HCT116 (cell line): ENCODE data around the gene FCHO1.

Source experiments
- CBX3 ChIP-seq: IDR thresholded peaks from 2 replicates; pipeline ENCODE4 v1.6.1; 2012; ENCODE audit warnings: low read depth
- CEBPB ChIP-seq: IDR thresholded peaks from 2 replicates; pipeline ENCODE4 v1.6.1; 2012; ENCODE audit warnings: low read depth
- CTCF ChIP-seq, 3 experiments: fragments of 200-600 bp in 1 of 3; sonication (generic) in 1 of 3; IDR thresholded peaks in 2 of 3; conservative IDR thresholded peaks in 1 of 3; 2 replicates each; pipeline ENCODE4 v1.5.1; 2012 to 2017; ENCODE audit warnings: low read depth in 2 of 3, low read length in 2 of 3, antibody characterized with exemption in 1 of 3, borderline replicate concordance in 1 of 3, control low read depth in 1 of 3, mild to moderate bottlenecking in 1 of 3, mixed read lengths in 1 of 3, mixed run types in 1 of 3, moderate library complexity in 1 of 3; ENCODE audit not compliant: insufficient read depth in 1 of 3
- EZH2 ChIP-seq: fragments of 200-600 bp; sonication (generic); IDR thresholded peaks from 2 replicates; pipeline ENCODE4 v1.6.1; 2017; ENCODE audit warnings: antibody characterized with exemption, mixed run types
- MAX ChIP-seq: IDR thresholded peaks from 2 replicates; pipeline ENCODE4 v1.6.1; 2012
- POLR2AphosphoS5 ChIP-seq: IDR thresholded peaks from 2 replicates; pipeline ENCODE4 v1.6.1; 2011; ENCODE audit warnings: mild to moderate bottlenecking, low read depth, low read length, moderate library complexity
- YY1 ChIP-seq: IDR thresholded peaks from 2 replicates; pipeline ENCODE4 v1.6.1; 2011; ENCODE audit warnings: low read length, low read depth, moderate library complexity, mild to moderate bottlenecking; ENCODE audit not compliant: insufficient replicate concordance; ENCODE audit errors: extremely low read depth

GRCh38 chr19:17807731-17808316 is 56.5 kb downstream of the FCHO1 start:
- TF ChIP-seq CTCF (IDR thresholded peaks at IDR 0.05 in 2 of 3, conservative IDR thresholded peaks at IDR 0.05 in 1 of 3; ENCODE audit: borderline replicate concordance in 1 of 3, insufficient read depth in 1 of 3, low read depth in 2 of 3, low read length in 2 of 3), result no peak
- no peak for TF ChIP-seq YY1
- no peak for TF ChIP-seq EZH2
- no peak for TF ChIP-seq POLR2AphosphoS5
- TF ChIP-seq CBX3, result no peak
- TF ChIP-seq CEBPB, result no peak
- no peak for TF ChIP-seq MAX
